Small intestine (tissue), 7 donors: ENCODE results near the gene NXPH2. TPM values are rescaled to one million over a fixed set of nuclear protein-coding genes. Genes with fewer than 3 reads are reported as not detected.

Experiments used
- DNase-seq, 2 donors: peaks; one replicate each; pipeline versions ENCODE4 v3.0.0 to v3.0.0-alpha.2; 2013
- FAIRE-seq: peaks from 2 replicates; lab custom pipeline; 2012; peaks lifted over from hg19 to GRCh38; lab: Jason Lieb, UNC
- H3K27ac ChIP-seq, 3 donors: one replicate each; pipeline ENCODE4 v1.5.1; 2013; ENCODE audit warnings: low read length in 2 of 3, mild to moderate bottlenecking in 2 of 3, control low read depth in 1 of 3, inconsistent platforms in 1 of 3, low read depth in 1 of 3, moderate library complexity in 1 of 3
- H3K27me3 ChIP-seq, 3 donors: one replicate each; pipeline ENCODE4 v1.6.1; 2013; ENCODE audit warnings: low read length in 3 of 3, inconsistent platforms in 1 of 3; ENCODE audit not compliant: control insufficient read depth in 3 of 3, insufficient read depth in 3 of 3
- H3K36me3 ChIP-seq, 3 donors: one replicate each; pipeline ENCODE4 v1.6.1; 2013; ENCODE audit warnings: low read length in 3 of 3, inconsistent platforms in 1 of 3, low read depth in 1 of 3, mild to moderate bottlenecking in 1 of 3, moderate library complexity in 1 of 3; ENCODE audit not compliant: control insufficient read depth in 3 of 3, insufficient read depth in 2 of 3
- H3K4me1 ChIP-seq, 3 donors: one replicate each; pipeline ENCODE4 v1.6.1; 2013; ENCODE audit warnings: low read length in 2 of 3, inconsistent platforms in 1 of 3, low read depth in 1 of 3, mild to moderate bottlenecking in 1 of 3, moderate library complexity in 1 of 3; ENCODE audit not compliant: control insufficient read depth in 3 of 3, insufficient read depth in 2 of 3
- H3K4me3 ChIP-seq, 3 donors: one replicate each; pipeline ENCODE4 v1.5.1; 2013; ENCODE audit warnings: low read length in 3 of 3, control low read depth in 1 of 3, inconsistent platforms in 1 of 3, low read depth in 1 of 3, mild to moderate bottlenecking in 1 of 3, moderate library complexity in 1 of 3
- H3K9me3 ChIP-seq, 2 donors: one replicate each; pipeline ENCODE4 v1.6.1; 2013; ENCODE audit warnings: low read depth in 1 of 2, low read length in 1 of 2; ENCODE audit not compliant: control insufficient read depth in 2 of 2, insufficient read depth in 1 of 2
- WGBS, 3 donors: extraction: QIAGEN DNeasy Blood & Tissue Kit; methylation state at CpG; one replicate each; pipeline ENCODE4 v1.1.7; 2013; 5-methylcytosine and 5-hydroxymethylcytosine counted together
- polyA plus RNA-seq, 4 donors: library from polyadenylated mRNA; stranded (reverse) in 3 of 4; unstranded in 1 of 4; fragments of 200-250 nt in 3 of 4; fragments of 120-200 nt in 1 of 4; gene quantifications; one replicate each; pipeline versions ENCODE4 v1.2.1 to v1.2.3, GENCODE V29; 2013
- donor health status: healthy with polysubstance abuse.
- donor health status: control.
- donor health status: control.
- donor health status: Bipolar disorder and iron deficiency.
- donor health status: healthy.

Gene NXPH2
- polyA plus RNA-seq, 4 donors, result 0.24 TPM; not detected in 2

GRCh38 chr2:138712212-138712979 lies 67.8 kb downstream of the NXPH2 start:
- Histone ChIP-seq H3K27ac (no peak overlapping the region), H3K4me3 (no peak overlapping the region), H3K9me3 (no peaks in the 10 kb centered on the region), H3K4me1 (peaks cover 0 to under 1% (median 0%) of the 10 kb centered on the region in 3 donors), H3K36me3 (no peaks in the 10 kb centered on the region), H3K27me3 (no peaks in the 10 kb centered on the region)
- WGBS, 3 donors, result 49 to 68% (median 57%) methylated on average over 4 of the region's 4 CpGs
- FAIRE-seq, result no peak
- DNase-seq, result no peak

GRCh38 chr2:138711812-138712211 lies 68.4 kb downstream of the NXPH2 start:
- no peak overlapping the region for H3K4me3 ChIP-seq
- no peak for DNase-seq
- H3K27me3 ChIP-seq, result no peaks in the 10 kb centered on the region
- no peaks in the 10 kb centered on the region for H3K36me3 ChIP-seq
- WGBS, 3 donors, result 89 to 92% (median 92%) methylated on average over 3 of the region's 3 CpGs
- H3K27ac ChIP-seq, result no peak overlapping the region
- H3K9me3 ChIP-seq, result no peaks in the 10 kb centered on the region
- H3K4me1 ChIP-seq, result peaks cover 0 to 4% (median 0%) of the 10 kb centered on the region in 3 donors
- no peak for FAIRE-seq

DNA sequence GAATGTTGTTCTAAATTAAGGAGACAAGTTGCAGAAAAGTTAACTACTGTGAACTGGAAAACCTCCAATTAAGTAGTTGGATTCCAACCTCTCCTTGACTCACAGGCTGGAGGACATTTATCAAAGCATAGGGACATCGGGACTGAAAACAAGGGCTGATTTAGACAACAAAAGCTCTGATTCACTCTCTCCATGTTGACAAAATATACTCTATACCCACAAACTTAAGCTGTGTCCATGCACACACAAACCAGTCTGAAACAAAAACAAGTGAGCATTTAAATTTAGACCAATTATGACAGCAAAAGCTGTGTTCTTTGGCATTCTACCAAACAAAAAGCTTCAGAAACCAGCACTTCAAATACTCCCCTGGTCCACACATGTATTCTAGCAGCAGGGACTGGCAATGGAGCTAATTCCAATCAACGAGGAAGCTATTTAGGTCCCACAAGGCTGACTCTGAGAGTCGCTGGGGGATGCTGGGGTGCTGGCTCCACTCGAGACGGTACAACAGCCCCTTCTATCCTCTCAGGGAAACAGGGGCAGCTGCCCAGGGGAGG lies 71.4 kb downstream of the NXPH2 start:
- peaks cover 0 to 4% (median 0%) of the 10 kb centered on the region in 3 donors for H3K4me1 ChIP-seq
- no peaks in the 10 kb centered on the region for H3K9me3 ChIP-seq
- H3K4me3 ChIP-seq, result no peak overlapping the region
- WGBS, 3 donors, result 53 to 61% (median 54%) methylated on average over 5 of the region's 5 CpGs
- H3K36me3 ChIP-seq, result no peaks in the 10 kb centered on the region
- H3K27me3 ChIP-seq, result no peaks in the 10 kb centered on the region
- FAIRE-seq (no peak), DNase-seq (no peak)
- H3K27ac ChIP-seq, result no peak overlapping the region

GRCh38 chr2:138707392-138708074 lies 72.7 kb downstream of the NXPH2 start:
- H3K36me3 ChIP-seq, result no peaks in the 10 kb centered on the region
- no peaks in the 10 kb centered on the region for H3K9me3 ChIP-seq
- H3K4me1 ChIP-seq, result peaks cover 0 to 4% (median 0%) of the 10 kb centered on the region in 3 donors
- no peak overlapping the region for H3K27ac ChIP-seq
- no peak for DNase-seq
- FAIRE-seq, result no peak
- H3K27me3 ChIP-seq, result no peaks in the 10 kb centered on the region
- no peak overlapping the region for H3K4me3 ChIP-seq

DNA sequence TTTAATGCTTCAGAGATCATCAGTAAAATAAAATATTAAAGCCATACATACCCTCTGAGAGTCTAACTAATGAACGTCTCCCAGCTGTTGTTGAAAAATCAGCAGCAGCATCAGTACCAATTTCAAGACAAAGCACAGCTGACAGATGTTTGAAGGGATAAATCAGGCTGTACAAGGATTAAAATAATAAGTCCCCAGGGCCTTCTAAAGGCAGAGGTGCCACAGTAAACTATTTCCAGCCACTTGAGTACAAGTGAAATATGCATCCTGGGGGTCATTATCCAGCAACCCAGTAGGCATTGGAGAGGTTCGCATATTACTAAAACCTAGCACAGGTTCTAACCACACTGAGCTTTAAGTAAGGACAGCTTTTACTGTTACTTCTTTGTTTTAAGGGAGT lies 76.9 kb downstream of the NXPH2 start:
- H3K9me3 ChIP-seq, result no peaks in the 10 kb centered on the region
- H3K27ac ChIP-seq, result no peak overlapping the region
- FAIRE-seq (no peak), DNase-seq (no peak)
- H3K4me1 ChIP-seq, result peaks cover 0 to 4% (median 0%) of the 10 kb centered on the region in 3 donors
- H3K4me3 ChIP-seq, result no peak overlapping the region
- no peaks in the 10 kb centered on the region for H3K27me3 ChIP-seq
- H3K36me3 ChIP-seq, result no peaks in the 10 kb centered on the region
- WGBS, 3 donors, result 81 to 93% (median 81%) methylated on average over 2 of the region's 2 CpGs

- H3K27ac ChIP-seq, result no peak overlapping the region
- H3K9me3 ChIP-seq, result no peaks in the 10 kb centered on the region
- no peak overlapping the region for H3K4me3 ChIP-seq
- H3K4me1 ChIP-seq, result no peaks in the 10 kb centered on the region
- no peaks in the 10 kb centered on the region for H3K36me3 ChIP-seq
- DNase-seq, result peak in 1 of 2 donors; percentile 2
- 23 to 70% (median 44%) methylated on average over 8 of the region's 8 CpGs for WGBS, 3 donors
- no peak for FAIRE-seq
- H3K27me3 ChIP-seq, result no peaks in the 10 kb centered on the region
Measured at GRCh38 chr2:138700716-138701115, 79.5 kb downstream of the NXPH2 start.

DNA sequence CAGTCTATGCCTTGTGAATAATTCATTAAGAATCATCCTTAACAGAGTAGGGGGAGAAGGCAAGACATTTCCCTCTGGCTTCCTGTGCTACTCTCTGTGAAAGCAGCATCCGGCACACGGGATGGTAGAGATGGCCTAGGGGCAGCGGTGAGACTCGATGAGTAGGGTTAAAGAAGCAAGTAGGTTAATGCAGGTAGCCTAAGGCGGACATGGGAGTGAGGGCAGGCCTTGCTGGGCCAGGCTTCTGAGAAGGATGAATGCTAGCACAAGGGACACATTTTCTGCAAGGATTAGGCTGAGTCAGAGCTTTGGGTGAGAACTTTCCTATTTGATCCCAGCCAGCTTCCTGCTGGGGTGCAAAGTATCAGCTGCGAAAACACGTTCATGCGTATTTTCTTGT lies 80.8 kb downstream of the NXPH2 start:
- Histone ChIP-seq H3K4me1 (no peaks in the 10 kb centered on the region), H3K27ac (no peak overlapping the region), H3K4me3 (no peak overlapping the region), H3K27me3 (no peaks in the 10 kb centered on the region), H3K36me3 (no peaks in the 10 kb centered on the region), H3K9me3 (no peaks in the 10 kb centered on the region)
- 80 to 84% (median 81%) methylated on average over 8 of the region's 8 CpGs for WGBS, 3 donors
- DNase-seq, result no peak
- no peak for FAIRE-seq

GRCh38 chr2:138698428-138698827 lies 81.8 kb downstream of the NXPH2 start:
- WGBS, 3 donors, result 69 to 85% (median 73%) methylated on average over 6 of the region's 6 CpGs
- Histone ChIP-seq H3K27ac (no peak overlapping the region), H3K9me3 (no peaks in the 10 kb centered on the region), H3K4me3 (no peak overlapping the region), H3K4me1 (no peaks in the 10 kb centered on the region), H3K27me3 (no peaks in the 10 kb centered on the region), H3K36me3 (no peaks in the 10 kb centered on the region)
- FAIRE-seq (no peak), DNase-seq (no peak)
